ENCODE results near the gene SPECC1.
"Not testable (repeated sequence)": the region's sequence is repeated elsewhere in the genome, so short reads cannot be mapped to it uniquely, and the experiment has no call there.

SPECC1 gene

DNA sequence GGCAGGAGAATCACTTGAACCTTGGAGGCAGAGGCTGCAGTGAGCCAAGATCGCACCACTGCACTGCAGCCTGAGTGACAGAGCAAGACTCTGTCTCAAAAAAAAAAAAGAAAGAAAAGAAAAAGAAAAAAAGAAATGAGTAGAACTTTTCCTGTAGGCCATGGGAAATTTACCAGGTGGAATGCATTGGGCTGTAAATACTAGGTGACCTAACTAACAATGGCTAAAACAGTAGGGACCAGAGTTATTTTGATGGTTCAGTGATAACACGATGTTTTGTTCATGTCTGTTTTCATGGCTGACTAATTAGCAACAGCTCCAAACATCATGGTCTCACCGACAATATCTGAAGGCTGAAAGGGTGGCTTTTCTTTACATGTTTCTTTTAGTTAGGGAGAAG lies 318.6 kb downstream of the SPECC1 start:
- H3K9me3 ChIP-seq (ENCODE audit: insufficient read depth, low read depth, low read length); H3K36me3 ChIP-seq (ENCODE audit: insufficient read depth, low read length); H3K27me3 ChIP-seq (ENCODE audit: insufficient read depth, low read length); H3K4me1 ChIP-seq (ENCODE audit: insufficient read depth, low read length); H3K4me3 ChIP-seq (ENCODE audit: low read length); H3K9ac ChIP-seq (ENCODE audit: low read depth, low read length); H3K27ac ChIP-seq (ENCODE audit: low read depth, low read length): not testable (repeated sequence)
- 88% methylated on average over 3 of the region's 3 CpGs for WGBS

DNA sequence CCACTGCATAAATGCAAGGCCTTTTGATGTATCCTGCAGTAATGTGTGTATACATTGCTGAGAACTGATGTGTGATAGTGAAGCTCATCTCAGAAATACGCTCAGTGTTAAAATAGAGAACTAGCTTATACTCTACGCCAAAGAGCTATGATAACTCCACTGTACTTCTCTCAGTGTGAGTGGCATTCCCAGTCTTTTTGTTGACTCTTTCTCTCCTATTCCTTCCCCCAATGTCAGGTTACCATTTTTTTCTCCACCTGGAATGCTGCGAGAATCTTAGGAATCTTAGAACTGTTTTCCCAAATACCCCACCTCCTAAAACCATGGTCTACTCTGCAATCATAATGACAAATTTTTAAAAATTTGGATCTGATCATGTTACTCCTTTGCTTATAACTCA lies 342.2 kb downstream of the SPECC1 start:
- WGBS, result no CpG with 5 or more reads among the region's 3 CpGs
- H3K9me3 ChIP-seq (ENCODE audit: insufficient read depth, low read depth, low read length); H3K9ac ChIP-seq (ENCODE audit: low read depth, low read length); H3K27ac ChIP-seq (ENCODE audit: low read depth, low read length); H3K4me1 ChIP-seq (ENCODE audit: insufficient read depth, low read length); H3K27me3 ChIP-seq (ENCODE audit: insufficient read depth, low read length); H3K36me3 ChIP-seq (ENCODE audit: insufficient read depth, low read length); H3K4me3 ChIP-seq (ENCODE audit: low read length): not testable (repeated sequence)

DNA sequence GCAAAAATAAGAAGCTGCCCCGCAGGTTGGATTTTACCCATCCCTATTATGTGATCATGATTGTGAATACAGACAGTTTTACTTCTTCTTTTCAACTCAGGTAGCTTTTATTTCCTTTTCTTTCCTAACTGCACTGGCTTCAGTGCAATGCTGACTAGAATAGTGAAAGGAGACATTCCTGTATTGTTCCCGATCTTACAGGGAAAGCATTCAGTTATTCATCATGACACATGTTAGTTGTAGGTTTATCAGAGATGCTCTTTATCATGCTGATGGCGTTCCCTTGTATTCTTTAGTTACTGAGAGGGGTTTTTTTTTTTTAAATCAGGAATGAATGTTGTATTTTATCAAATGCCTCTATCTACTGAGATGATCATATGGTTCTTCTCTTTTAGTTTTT lies 343.4 kb downstream of the SPECC1 start:
- not testable (repeated sequence) for H3K27ac ChIP-seq (ENCODE audit: low read depth, low read length); H3K27me3 ChIP-seq (ENCODE audit: insufficient read depth, low read length); H3K9me3 ChIP-seq (ENCODE audit: insufficient read depth, low read depth, low read length); H3K4me1 ChIP-seq (ENCODE audit: insufficient read depth, low read length); H3K9ac ChIP-seq (ENCODE audit: low read depth, low read length); H3K36me3 ChIP-seq (ENCODE audit: insufficient read depth, low read length); H3K4me3 ChIP-seq (ENCODE audit: low read length)
- 90% methylated on average over 2 of the region's 3 CpGs for WGBS

DNA sequence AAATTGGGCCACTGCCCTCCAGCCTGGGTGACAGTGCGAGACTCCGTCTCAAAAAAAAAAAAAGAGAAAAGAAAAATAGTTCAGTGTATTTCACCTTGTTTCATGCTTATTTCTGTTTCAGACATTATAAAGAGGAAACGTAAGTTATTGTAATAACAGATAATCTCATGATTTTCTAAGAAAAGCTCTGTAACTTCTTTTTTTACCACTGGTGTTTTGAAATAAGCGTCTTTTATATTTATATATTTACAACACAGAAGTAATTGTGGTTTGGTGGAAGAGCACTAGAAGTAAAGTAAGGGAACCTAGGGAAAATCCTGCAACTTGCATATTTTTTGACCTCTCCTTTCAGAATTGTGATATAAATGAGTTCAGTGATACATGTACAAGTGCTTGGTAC lies 354.7 kb downstream of the SPECC1 start:
- not testable (repeated sequence) for H3K4me1 ChIP-seq (ENCODE audit: insufficient read depth, low read length); H3K4me3 ChIP-seq (ENCODE audit: low read length); H3K27ac ChIP-seq (ENCODE audit: low read depth, low read length); H3K9ac ChIP-seq (ENCODE audit: low read depth, low read length); H3K27me3 ChIP-seq (ENCODE audit: insufficient read depth, low read length); H3K36me3 ChIP-seq (ENCODE audit: insufficient read depth, low read length); H3K9me3 ChIP-seq (ENCODE audit: insufficient read depth, low read depth, low read length)
- 50% methylated on average over 2 of the region's 4 CpGs for WGBS

All from HUES64 (cell line).